Left forelimb (tissue), 1 donor: ENCODE data around the gene NLGN1.
"Not testable (repeated sequence)": the region's sequence is repeated elsewhere in the genome, so short reads cannot be mapped to it uniquely, and the experiment has no call there.

ENCODE experiments used
- DNase-seq: peaks from one replicate; pipeline ENCODE4 v3.0.0-alpha.2; 2018; ENCODE audit warnings: low spot score

The NLGN1 gene

DNA sequence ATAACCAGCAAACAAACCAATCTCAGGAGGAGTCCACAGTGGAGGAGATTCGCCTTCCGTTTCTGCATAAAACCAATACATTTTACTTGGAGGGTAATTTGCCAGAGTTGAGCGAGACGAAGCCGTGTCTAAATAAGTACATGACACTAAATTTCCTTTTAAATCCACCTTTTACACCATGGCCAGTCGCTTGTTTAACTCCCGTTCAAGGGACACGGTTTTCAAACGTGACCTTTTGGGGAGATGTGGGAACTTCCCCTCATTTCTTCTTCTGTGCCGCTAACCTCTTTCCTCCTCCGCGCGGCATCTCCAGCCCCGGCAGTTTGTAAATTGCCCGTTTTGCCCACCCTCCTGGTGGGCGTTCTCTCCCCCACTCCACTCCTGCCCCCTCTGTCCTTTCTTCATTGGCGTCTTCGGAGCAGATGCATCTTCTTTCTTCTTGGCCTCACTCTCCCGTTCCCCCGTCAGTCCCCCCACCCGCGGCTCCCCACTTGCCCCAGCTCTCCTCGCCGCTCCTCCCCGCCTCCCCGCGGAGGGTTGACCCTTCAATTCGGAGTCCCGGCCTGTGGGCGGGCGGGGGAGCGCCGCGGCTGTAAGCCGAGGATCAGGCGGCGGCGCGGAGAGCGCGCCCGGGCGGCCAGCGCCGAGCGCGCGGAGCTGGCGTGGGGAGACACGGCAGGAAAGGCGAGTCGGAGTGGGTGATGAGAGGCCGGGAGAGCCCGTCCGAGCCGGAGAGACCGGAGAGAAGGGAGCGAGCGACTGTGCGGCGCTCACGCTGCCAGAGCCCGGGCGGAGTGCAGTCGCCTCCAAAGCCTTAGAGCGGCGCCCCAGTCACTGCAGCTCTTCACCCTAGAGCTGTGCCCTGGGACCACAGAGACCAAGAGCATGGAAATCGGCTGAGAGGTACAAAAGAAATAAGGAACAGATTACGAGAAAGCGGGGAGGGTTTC lies at the start of gene NLGN1:
Gene NLGN1 (plus strand): TSS at position 584 of the 950 bp plus-strand sequence.
- DNase-seq = peak; percentile 86

DNA sequence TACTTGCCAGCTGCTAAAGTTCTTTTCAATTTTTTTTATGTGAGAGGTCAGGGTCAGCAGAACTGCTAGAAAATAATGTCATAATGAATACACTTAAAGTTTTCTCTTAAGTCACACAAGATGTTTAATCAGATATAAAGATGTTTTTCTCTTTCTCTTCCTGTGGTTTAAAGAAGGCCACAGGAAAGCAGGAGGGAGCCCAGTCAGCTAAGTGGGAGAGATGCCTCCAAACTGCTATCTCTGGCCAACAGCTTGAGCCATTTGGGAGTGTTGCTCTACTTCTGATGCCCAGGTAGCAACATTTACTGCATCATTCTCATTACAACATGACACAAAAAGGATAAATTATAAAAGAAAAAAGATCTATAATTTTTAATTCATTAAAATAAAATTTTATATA lies 45.7 kb upstream of the NLGN1 start:
- DNase-seq = no peak

GRCh38 chr3:173353137-173353536 lies 44.4 kb upstream of the NLGN1 start:
- DNase-seq = not testable (repeated sequence)

- no peak for DNase-seq
Observed at GRCh38 chr3:173354124-173354523, 43.4 kb upstream of the NLGN1 start.

DNA sequence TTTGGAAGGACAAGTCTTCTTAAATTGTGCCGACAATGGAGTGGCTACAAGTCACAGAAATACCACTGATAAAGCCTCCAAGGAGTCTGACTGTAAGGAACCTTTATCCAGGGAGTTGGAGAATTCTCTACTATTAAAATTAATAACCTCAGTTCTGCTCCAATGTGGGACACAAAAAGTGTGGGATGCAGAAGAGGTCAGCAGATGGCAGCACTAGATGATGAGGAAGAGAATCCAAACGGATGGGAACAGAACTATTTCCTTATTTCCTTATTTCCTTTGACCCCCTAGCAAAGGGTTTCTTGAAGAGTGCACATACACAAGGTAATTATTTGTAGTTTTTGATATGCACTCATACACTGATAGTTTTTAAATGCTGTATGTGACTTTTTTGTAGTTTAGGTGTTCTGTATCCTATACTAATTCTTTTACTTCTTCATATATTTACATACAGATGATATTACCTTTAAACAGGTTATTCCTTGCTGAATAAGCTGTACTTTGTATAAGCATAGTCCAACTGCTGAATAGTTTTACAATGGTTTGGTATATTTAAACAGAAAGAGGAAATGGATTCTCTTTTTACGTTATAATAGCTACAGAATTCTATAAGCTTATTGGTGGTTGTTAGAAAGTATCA lies 25.6 kb upstream of the NLGN1 start:
- DNase-seq = no peak

DNA sequence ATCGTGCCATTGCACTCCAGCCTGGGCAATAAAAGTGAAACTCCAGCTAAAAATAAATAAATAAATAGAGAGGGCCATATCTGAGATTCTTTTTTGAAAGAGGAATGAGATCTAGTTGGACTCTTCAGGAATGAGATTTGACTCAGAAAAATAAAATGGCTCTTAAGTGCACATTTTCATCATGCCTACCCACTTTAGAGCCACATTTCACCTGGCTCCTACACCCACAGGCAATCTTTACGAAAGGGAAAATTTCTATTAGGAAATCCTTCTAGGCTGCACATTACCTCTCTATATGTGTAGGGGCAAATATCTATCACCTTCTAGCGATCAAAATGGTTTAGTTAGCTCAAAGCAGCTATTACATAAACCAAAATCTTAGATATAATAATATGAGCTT lies 16.9 kb upstream of the NLGN1 start:
- DNase-seq = no peak

- not testable (repeated sequence) for DNase-seq
Observed at GRCh38 chr3:173381936-173382335, 15.6 kb upstream of the NLGN1 start.

- DNase-seq = no peak
Observed at GRCh38 chr3:173395073-173395411, 2.5 kb upstream of the NLGN1 start.

DNA sequence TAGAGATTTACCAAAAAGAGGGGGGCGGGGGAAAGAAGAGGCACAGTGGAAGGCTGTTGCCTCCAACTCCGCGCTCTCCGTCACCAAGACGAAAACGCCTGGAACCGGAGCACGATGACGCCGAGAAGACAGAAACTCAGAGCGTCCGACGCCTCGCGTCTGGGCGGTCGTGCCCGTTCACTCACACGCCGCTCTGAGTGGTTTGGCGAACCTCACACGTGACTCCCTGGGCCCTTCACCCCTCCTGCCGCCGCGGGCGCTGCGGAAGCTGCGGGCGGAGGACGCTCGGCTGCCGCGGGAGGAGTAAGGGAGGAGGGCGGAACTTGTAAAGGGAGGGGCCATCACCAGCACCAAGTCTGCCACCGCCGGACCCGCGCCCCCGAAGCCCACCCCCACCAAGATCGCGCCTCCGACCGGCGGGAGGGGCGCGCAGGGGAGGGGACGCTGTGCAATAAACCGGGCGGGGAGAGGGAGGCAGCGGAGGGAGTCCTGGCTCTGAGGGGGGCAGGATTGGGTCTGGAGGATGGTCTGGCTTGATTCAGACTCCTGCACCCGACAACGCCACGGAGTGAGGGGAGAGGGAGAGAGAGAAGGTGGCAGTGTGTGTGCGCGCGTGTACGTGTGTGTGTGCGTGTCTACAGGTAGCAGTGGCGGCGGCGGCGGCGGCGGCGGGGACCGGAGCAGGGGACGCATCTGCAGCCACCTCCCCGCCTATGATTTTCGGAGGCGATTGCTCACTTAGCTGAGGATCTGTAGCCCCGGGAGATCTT lies 1.9 kb upstream of the NLGN1 start:
- DNase-seq = peak; percentile 87

DNA sequence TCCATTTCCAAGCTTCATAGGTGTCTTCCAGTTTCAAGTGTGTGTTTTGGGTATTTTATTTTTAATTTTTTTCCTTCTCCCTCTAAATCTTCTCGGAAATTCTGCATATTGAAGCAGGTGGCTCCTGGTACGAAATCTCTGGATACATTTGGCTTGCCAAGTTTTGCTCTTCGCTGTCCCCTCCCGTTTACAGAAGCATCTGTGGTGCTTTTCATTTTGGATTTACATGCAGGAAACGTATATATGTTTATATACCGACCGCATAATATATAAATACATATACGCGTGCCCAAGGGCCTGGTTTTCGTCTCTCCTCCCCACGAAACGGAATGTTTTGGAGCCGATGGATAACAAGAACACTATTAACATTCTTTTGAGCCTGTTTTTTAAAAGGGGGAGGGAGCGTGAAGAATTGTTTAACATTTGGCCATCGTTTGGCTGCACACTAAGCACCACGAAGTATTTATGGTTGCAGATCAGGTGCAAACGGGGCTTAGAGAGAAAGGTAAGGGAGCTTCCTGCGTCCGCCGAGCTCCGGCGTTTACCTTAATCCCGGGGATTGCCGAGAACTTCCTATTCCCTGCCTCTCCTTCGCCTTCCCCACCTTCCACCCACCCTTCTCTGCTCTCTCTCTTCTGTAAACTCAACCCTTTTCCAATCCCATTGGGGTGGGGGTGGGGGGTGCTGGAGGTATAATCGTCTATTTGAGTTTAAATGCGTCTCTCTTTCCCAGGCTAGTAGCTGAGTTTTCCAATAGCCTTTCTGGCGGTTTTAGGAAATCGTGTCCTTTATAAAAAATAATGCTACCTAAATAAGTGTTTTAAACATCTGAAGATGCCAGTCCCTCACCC lies 1.1 kb upstream of the NLGN1 start:
- DNase-seq = no peak

GRCh38 chr3:173398111-173398479 lies 551 bp downstream of the NLGN1 start:
- DNase-seq = no peak

- DNase-seq = no peak
Observed at GRCh38 chr3:173399044-173399443, 1.5 kb downstream of the NLGN1 start.

- no peak for DNase-seq
Observed at GRCh38 chr3:173401369-173401768, 3.8 kb downstream of the NLGN1 start.

DNA sequence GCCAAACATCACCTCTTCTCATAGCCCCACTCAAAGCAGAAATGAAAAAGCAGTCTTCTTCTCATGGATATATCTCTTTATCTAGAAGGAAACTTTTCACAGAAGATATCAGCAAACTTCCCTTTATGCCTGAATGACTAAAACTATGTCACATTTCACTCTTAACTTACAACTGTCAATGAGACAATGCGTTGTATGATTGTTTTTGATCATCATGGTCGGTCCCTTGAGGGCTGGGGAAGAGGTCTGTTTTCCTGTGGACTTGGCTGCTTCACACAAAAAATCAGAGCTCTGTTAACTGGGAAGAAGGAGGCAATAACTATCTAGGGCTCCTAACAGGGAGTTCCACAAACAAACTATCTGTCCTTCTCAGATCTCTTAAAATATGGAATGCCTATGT lies 5.1 kb downstream of the NLGN1 start:
- no peak for DNase-seq

DNA sequence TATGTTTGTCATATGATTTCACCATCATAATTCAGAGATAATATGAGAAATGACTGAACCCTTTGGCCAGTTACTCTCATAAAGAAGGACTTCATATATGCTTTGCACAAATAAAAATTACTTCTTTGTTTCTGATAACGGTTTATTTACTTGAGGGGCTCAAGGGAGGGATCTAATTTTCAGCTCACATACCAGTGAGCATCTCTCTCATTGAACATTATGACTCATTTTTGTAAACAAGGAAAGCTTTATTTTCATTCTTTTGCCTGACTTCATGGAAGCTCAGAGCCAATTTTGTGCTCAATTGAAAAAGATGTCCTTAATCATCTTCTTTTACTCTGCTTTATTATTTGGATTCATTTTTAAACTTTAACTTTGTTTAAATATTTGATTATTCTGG lies 5.8 kb downstream of the NLGN1 start:
- no peak for DNase-seq

- no peak for DNase-seq
Observed at GRCh38 chr3:173404156-173404555, 6.6 kb downstream of the NLGN1 start.

DNA sequence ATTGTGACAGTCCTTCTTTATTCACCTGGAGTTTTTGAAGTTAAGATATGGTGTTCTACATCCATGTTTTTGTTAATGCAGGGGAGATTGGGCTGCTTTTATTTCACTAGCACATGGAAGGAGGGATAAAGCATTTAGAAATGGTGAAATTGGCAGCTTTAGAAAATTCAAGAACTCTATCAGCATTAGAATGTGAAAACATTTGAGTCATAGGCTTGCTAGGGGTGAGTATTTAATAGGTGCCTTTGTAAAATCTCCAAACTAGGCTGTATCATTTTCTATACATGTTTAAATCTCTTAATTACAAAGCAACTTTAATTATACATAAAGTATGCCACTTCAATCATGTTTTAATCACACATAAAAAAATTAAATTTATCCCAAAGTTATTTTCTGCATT lies 12.9 kb downstream of the NLGN1 start:
- DNase-seq = no peak

DNA sequence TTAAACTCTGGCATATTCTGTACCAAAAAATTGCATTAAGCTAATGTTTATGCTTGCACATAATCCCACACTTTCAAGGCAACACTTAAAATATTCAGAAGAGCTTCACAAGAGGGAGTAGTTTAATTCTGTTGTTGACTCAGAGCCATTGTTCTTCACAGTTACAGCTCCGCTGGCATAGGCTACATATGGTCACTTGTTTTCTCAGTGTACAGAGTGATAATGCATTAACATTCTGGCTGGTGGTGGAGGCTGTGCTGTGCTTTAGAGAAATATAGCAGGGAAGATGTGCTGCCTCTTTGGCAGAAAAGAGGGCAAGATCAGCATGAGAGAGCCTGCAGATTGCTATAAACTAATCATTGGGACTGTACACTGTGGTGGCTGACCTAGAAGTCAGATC lies 13.3 kb downstream of the NLGN1 start:
- DNase-seq = no peak

DNA sequence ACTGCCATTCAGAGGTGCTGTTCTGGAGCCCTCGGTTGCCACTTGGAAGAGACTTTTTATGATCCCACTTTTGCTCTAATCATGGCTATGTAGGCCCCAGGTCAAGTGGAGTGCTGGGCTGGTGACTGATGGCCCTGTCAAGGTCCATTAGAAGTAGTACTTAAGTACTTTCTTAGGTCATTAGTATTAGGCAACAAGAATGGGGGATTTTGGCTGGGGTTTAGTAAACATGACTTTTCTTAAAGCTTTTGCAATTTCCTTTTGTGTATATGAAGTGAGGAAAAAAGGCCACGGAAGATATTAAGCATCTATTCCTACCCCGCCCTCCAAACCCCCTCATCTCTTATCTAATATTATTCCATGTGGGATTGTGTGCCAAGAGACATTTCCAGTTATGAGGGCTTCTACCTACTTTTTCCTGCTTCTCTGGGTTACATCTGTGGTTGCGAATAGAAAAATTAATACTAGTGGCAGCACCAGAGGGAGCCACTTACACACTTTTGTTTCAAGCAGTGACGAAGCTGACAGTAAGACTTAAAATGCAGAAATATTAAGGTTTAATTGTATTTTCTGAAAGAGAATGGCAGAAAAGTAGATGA lies 13.9 kb downstream of the NLGN1 start:
- DNase-seq = no peak

GRCh38 chr3:173416070-173416469 lies 18.5 kb downstream of the NLGN1 start:
- no peak for DNase-seq

DNA sequence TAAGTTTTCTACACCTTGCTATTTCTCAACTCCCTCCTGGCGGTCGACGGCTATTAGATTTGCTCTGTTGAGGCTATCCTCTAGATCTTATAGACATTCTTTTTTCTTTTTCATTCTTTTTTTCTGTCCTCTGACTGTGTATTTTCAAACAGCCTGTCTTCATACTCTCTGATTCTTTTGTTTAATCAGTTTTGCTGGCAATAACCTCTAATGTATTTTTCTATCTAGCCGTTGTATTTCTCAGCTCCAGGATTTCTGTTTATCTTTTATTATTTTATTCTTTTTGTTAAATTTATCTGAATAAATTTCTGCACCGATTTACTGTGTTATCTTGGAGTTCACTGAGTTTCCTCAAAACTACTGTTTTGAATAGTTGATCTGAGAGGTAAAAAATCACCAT lies 31.5 kb downstream of the NLGN1 start:
- DNase-seq = no peak
